Esophagus muscularis mucosa (tissue), 4 donors: ENCODE measurements around the gene LOXL4. TPM values are rescaled to one million over a fixed set of nuclear protein-coding genes. Genes with fewer than 3 reads are reported as not detected.

ENCODE experiments used
- DNase-seq: peaks from one replicate; pipeline ENCODE4 v3.0.0-alpha.2; 2017; ENCODE audit errors: extremely low spot score
- H3K27ac ChIP-seq, 4 donors: fragments of 200-600 bp; sonication (generic); replicated peaks in 1 of 4; 1 replicate in 3 of 4; 2 replicates in 1 of 4; pipeline ENCODE4 v1.5.1; 2016 to 2019; ENCODE audit warnings: mild to moderate bottlenecking in 1 of 4
- H3K27me3 ChIP-seq, 4 donors: fragments of 200-600 bp; sonication (generic); one replicate each; pipeline versions ENCODE4 v1.5.1 to v1.6.0; 2016 to 2019
- H3K36me3 ChIP-seq, 4 donors: fragments of 200-600 bp; sonication (generic); one replicate each; pipeline ENCODE4 v1.5.1; 2016 to 2019
- H3K4me1 ChIP-seq, 4 donors: fragments of 200-600 bp; sonication (generic); one replicate each; pipeline ENCODE4 v1.5.1; 2016 to 2019
- H3K4me3 ChIP-seq, 4 donors: fragments of 200-600 bp; sonication (generic); 1 replicate in 2 of 4; 2 replicates in 2 of 4; pipeline ENCODE4 v1.5.1; 2016 to 2019; ENCODE audit warnings: mild to moderate bottlenecking in 4 of 4, moderate library complexity in 1 of 4
- H3K9me3 ChIP-seq, 4 donors: fragments of 200-600 bp; sonication (generic); 1 replicate in 3 of 4; 2 replicates in 1 of 4; pipeline ENCODE4 v1.5.1; 2016 to 2019
- CTCF ChIP-seq, 3 experiments: fragments of 200-600 bp in 2 of 3; fragments of 450-650 bp in 1 of 3; sonication (generic) in 2 of 3; IDR thresholded peaks; one replicate each; pipeline ENCODE4 v1.5.1; 2017 to 2019; ENCODE audit warnings: antibody characterized with exemption in 3 of 3, mild to moderate bottlenecking in 2 of 3, moderate library complexity in 1 of 3
- EP300 ChIP-seq: sonication (generic); formaldehyde crosslinking; IDR thresholded peaks from one replicate; pipeline ENCODE4 v1.6.1; 2017; ENCODE audit warnings: antibody characterized with exemption
- POLR2A ChIP-seq: fragments of 450-650 bp; IDR thresholded peaks from one replicate; pipeline ENCODE4 v1.6.1; 2017; ENCODE audit warnings: antibody characterized with exemption, moderate library complexity, mild to moderate bottlenecking, low read depth
- POLR2AphosphoS5 ChIP-seq, 2 donors: sonication (generic); formaldehyde crosslinking; IDR thresholded peaks; one replicate each; pipeline ENCODE4 v1.6.1; 2017; ENCODE audit warnings: antibody characterized with exemption in 2 of 2
- WGBS: methylation state at CpG from one replicate; pipeline ENCODE4 v1.1.5; 2018; 5-methylcytosine and 5-hydroxymethylcytosine counted together
- intact Hi-C: fragments of 100-400 bp; cut with DNase I; formaldehyde crosslinking; loops from one replicate; pipeline ENCODE4 v1.15.1; 2023
- total RNA-seq, 4 donors: library from RNA; depleted of rRNA; stranded (reverse); fragments of >200 nt; gene quantifications; one replicate each; pipeline versions ENCODE4 v1.1.0 to v1.2.1, GENCODE V29; 2016

LOXL4 gene
- total RNA-seq, 4 donors from 2014 or later, result 9.4 to 19.4 (median 12.6) TPM

- no peaks in the 10 kb centered on the region for H3K27me3 ChIP-seq
- H3K4me1 ChIP-seq, result no peaks in the 10 kb centered on the region
- no peaks in the 10 kb centered on the region for H3K9me3 ChIP-seq
- DNase-seq, result no peak
- no peak overlapping the region for H3K4me3 ChIP-seq
- intact Hi-C loops, result no loop called here
- TF ChIP-seq POLR2AphosphoS5 (IDR thresholded peaks at IDR 0.05), result no peak
- no peak overlapping the region for H3K27ac ChIP-seq
- 94% methylated on average over 2 of the region's 2 CpGs for WGBS
- peaks cover 0 to 21% (median 10%) of the 10 kb centered on the region in 4 donors for H3K36me3 ChIP-seq
Observed at GRCh38 chr10:98205351-98205750, 62.6 kb downstream of the LOXL4 start.

- Histone ChIP-seq H3K4me3 (no peak overlapping the region), H3K36me3 (no peaks in the 10 kb centered on the region), H3K27me3 (no peaks in the 10 kb centered on the region), H3K27ac (no peak overlapping the region), H3K9me3 (no peaks in the 10 kb centered on the region), H3K4me1 (no peaks in the 10 kb centered on the region)
- no peak for DNase-seq
- 98% methylated on average over 8 of the region's 8 CpGs for WGBS
- intact Hi-C loops, result no loop called here
- TF ChIP-seq EP300 (no peak), POLR2A (no peak), POLR2AphosphoS5 (IDR thresholded peaks at IDR 0.05) (no peak), CTCF (IDR thresholded peaks at IDR 0.05) (no peak)
Observed at GRCh38 chr10:98202378-98202777, 65.6 kb downstream of the LOXL4 start.

- 95% methylated on average over 5 of the region's 5 CpGs for WGBS
- Histone ChIP-seq H3K4me3 (no peak overlapping the region), H3K27me3 (no peaks in the 10 kb centered on the region)
Observed at GRCh38 chr10:98201760-98202159, 66.2 kb downstream of the LOXL4 start.

More at GRCh38 chr10:98201760-98202159, 66.2 kb downstream of the LOXL4 start:
- Histone ChIP-seq H3K36me3 (no peaks in the 10 kb centered on the region), H3K9me3 (no peaks in the 10 kb centered on the region), H3K27ac (no peak overlapping the region), H3K4me1 (peaks cover 0 to 1% (median 0%) of the 10 kb centered on the region in 4 donors)
- TF ChIP-seq POLR2AphosphoS5 (IDR thresholded peaks at IDR 0.05) (no peak), CTCF (IDR thresholded peaks at IDR 0.05) (no peak), POLR2A (no peak), EP300 (no peak)
- intact Hi-C loops, result no loop called here
- no peak for DNase-seq

Other genes starting within 250 kb of the LOXL4 start
- 1 to 10 TPM; 4.0 to 8.7 (median 5.0) TPM for gene CRTAC1, start 237.6 kb downstream of the LOXL4 start, total RNA-seq
- gene R3HCC1L, start 133.5 kb downstream of the LOXL4 start, total RNA-seq, result 10 to 100 TPM in 1 of 4 donors, 1 to 10 TPM in 3; 9.0 to 11.6 (median 9.9) TPM
- gene PYROXD2, start 147.0 kb upstream of the LOXL4 start, total RNA-seq, result 10 to 100 TPM in 1 of 4 donors, 1 to 10 TPM in 3; 5.8 to 10.2 (median 6.6) TPM
- 10 to 100 TPM; 49.7 to 76.1 (median 63.7) TPM for gene HPS1, start 178.7 kb upstream of the LOXL4 start, total RNA-seq